SHP77 treated with DMSO at 0.1 percent for 48 hours (cell line): Measurements from ENCODE around the gene KLHL2.

Experiments used
- DNase-seq: peaks from one replicate; lab custom pipeline; 2025; lab: John Stamatoyannopoulos, UW

KLHL2 gene

GRCh38 chr4:165369522-165369921 is 162.2 kb downstream of the KLHL2 start:
- DNase-seq = no peak

DNA sequence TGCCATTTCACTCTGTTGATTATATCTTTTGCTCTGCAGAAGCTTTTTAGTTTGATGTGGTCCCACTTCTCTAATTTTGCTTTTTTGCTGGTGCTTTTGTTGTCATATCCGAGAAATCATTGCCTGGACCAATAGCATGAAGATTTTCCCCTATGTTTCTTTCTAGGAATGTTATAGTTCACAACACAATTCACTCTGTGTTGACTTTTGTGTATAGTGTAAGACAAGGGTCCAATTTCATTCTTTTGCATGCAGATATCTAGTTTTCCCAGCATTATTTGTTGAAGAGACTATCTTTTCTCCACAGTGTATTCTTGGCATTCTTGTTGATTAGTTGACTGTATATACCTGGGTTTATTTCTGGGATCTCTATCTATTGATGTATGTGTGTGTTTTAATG is 163.2 kb downstream of the KLHL2 start:
- DNase-seq = no peak
